AG04450 (cell line): ENCODE data around the gene RNF208. TPM values are rescaled to one million over a fixed set of nuclear protein-coding genes. Genes with fewer than 3 reads are reported as not detected.

ENCODE experiments used
- CTCF ChIA-PET: fragments of 300-600, 350-600 bp; formaldehyde crosslinking; extraction: SDS; loops from one replicate; lab custom pipeline; 2022; ENCODE audit warnings: antibody characterized with exemption, inconsistent platforms; lab: Charles Lee
- POLR2A ChIA-PET: fragments of 350-600 bp; formaldehyde crosslinking; extraction: SDS; loops from one replicate; lab custom pipeline; 2021; ENCODE audit warnings: antibody characterized with exemption, inconsistent platforms; lab: Yijun Ruan, JAX
- DNase-seq: peaks from one replicate; pipeline ENCODE4 v3.0.0-alpha.2; 2011; ENCODE audit warnings: low read depth, low spot score
- H3K27ac ChIP-seq: one replicate; pipeline ENCODE4 v1.5.1; 2012; ENCODE audit warnings: low read depth, low read length, control low read depth
- H3K27me3 ChIP-seq: one replicate; pipeline ENCODE4 v1.6.0; 2012; ENCODE audit warnings: low read length; ENCODE audit not compliant: control insufficient read depth, insufficient read depth
- H3K4me3 ChIP-seq: 2 replicates; pipeline ENCODE4 v1.5.1; 2011; ENCODE audit warnings: mild to moderate bottlenecking, low read depth, low read length, control low read depth
- H3K9me3 ChIP-seq: 2 replicates; pipeline ENCODE4 v1.5.1; 2012; ENCODE audit warnings: low read length; ENCODE audit not compliant: control insufficient read depth, insufficient read depth
- CTCF ChIP-seq: IDR thresholded peaks from 2 replicates; pipeline ENCODE4 v1.5.1; 2011; ENCODE audit warnings: low read depth, low read length, control low read depth, inconsistent platforms
- polyA plus RNA-seq: library from polyadenylated mRNA; depleted of rRNA; stranded (reverse); fragments of >200 nt; gene quantifications from 2 replicates; pipeline ENCODE4 v1.2.3, GENCODE V29; 2011

Gene RNF208
- polyA plus RNA-seq, 1 experiment: 0.17 TPM

- no peak overlapping the region for H3K27ac ChIP-seq
- CTCF ChIA-PET: interaction anchor here (1.5 kb wide), 1 partner anchor 42 kb away, joined by 4 read pairs; no protein-coding TSS in a partner anchor
- POLR2A ChIA-PET: interaction anchor here (1.0 kb wide), 1 partner anchor 46 kb away, joined by 4 read pairs; the partner anchor contains the start of gene TUBB4B
- no peak overlapping the region for H3K4me3 ChIP-seq
- no peak for TF ChIP-seq CTCF
- no peaks in the 10 kb centered on the region; the same call in 1 of the 2 replicates for H3K9me3 ChIP-seq
- H3K27me3 ChIP-seq: no peaks in the 10 kb centered on the region
- DNase-seq: no peak
These were observed 27.7 kb downstream of the RNF208 start for GRCh38 chr9:137194388-137194787.

GRCh38 chr9:137193771-137194170 lies 28.3 kb downstream of the RNF208 start:
- TF ChIP-seq CTCF: no peak
- Histone ChIP-seq H3K27me3 (no peaks in the 10 kb centered on the region), H3K27ac (no peak overlapping the region), H3K9me3 (no peaks in the 10 kb centered on the region; the same call in 1 of the 2 replicates), H3K4me3 (no peak overlapping the region)
- ChIA-PET CTCF (interaction anchor here (1.5 kb wide), 1 partner anchor 43 kb away, joined by 4 read pairs; no protein-coding TSS in a partner anchor), POLR2A (no interaction called here)
- DNase-seq: no peak

- ChIA-PET POLR2A (interaction anchor here (0.6 to 1.1 kb wide), 2 partner anchors 48 to 402 kb away, joined by 3 read pairs; partner anchors contain the start of gene TUBB4B), CTCF (interaction anchor here (0.6 to 1.3 kb wide), 2 partner anchors 44 to 69 kb away, joined by 3 to 4 read pairs; no protein-coding TSS in a partner anchor)
- DNase-seq: no peak
- Histone ChIP-seq H3K9me3 (no peaks in the 10 kb centered on the region; the same call in 1 of the 2 replicates), H3K27me3 (no peaks in the 10 kb centered on the region), H3K4me3 (no peak overlapping the region), H3K27ac (no peak overlapping the region)
- TF ChIP-seq CTCF: no peak
These were observed 29.2 kb downstream of the RNF208 start for GRCh38 chr9:137192859-137193258.

- H3K27me3 ChIP-seq: no peaks in the 10 kb centered on the region
- H3K27ac ChIP-seq: no peak overlapping the region
- ChIA-PET CTCF (interaction anchor here (0.6 to 1.3 kb wide), 2 partner anchors 44 to 68 kb away, joined by 3 to 4 read pairs; no protein-coding TSS in a partner anchor), POLR2A (interaction anchor here (0.6 to 1.1 kb wide), 2 partner anchors 48 to 402 kb away, joined by 3 read pairs; partner anchors contain the start of gene TUBB4B)
- no peaks in the 10 kb centered on the region; the same call in 1 of the 2 replicates for H3K9me3 ChIP-seq
- no peak for DNase-seq
- no peak for TF ChIP-seq CTCF
- H3K4me3 ChIP-seq: no peak overlapping the region
These were observed 29.6 kb downstream of the RNF208 start for GRCh38 chr9:137192448-137192780.

GRCh38 chr9:137191691-137192447 lies 30.2 kb downstream of the RNF208 start:
- Histone ChIP-seq H3K27ac (no peak overlapping the region), H3K27me3 (no peaks in the 10 kb centered on the region), H3K9me3 (no peaks in the 10 kb centered on the region; the same call in 1 of the 2 replicates), H3K4me3 (no peak overlapping the region)
- ChIA-PET CTCF (interaction anchor here (1.3 kb wide), 1 partner anchor 45 kb away, joined by 4 read pairs; no protein-coding TSS in a partner anchor), POLR2A (no interaction called here)
- no peak for DNase-seq
- TF ChIP-seq CTCF: no peak
